Sigmoid colon (tissue), 7 donors: ENCODE results near the gene PTPRO. TPM values are rescaled to one million over a fixed set of nuclear protein-coding genes. Genes with fewer than 3 reads are reported as not detected.

Experiments
- DNase-seq: peaks from one replicate; pipeline ENCODE4 v3.0.0-alpha.2; 2019
- H3K27ac ChIP-seq, 4 donors: fragments of 200-600 bp; sonication (generic); one replicate each; pipeline ENCODE4 v1.5.1; 2016 to 2019; ENCODE audit warnings: mild to moderate bottlenecking in 1 of 4
- H3K27me3 ChIP-seq, 3 donors: fragments of 200-600 bp; sonication (generic); one replicate each; pipeline ENCODE4 v1.5.1; 2019; ENCODE audit warnings: mild to moderate bottlenecking in 1 of 3
- H3K36me3 ChIP-seq, 4 donors: fragments of 200-600 bp; sonication (generic); one replicate each; pipeline ENCODE4 v1.5.1; 2016 to 2019
- H3K4me1 ChIP-seq, 4 donors: fragments of 200-600 bp; sonication (generic); one replicate each; pipeline ENCODE4 v1.5.1; 2017 to 2019
- H3K4me3 ChIP-seq, 4 donors: fragments of 200-600 bp; sonication (generic); one replicate each; pipeline ENCODE4 v1.5.1; 2017 to 2019; ENCODE audit warnings: mild to moderate bottlenecking in 2 of 4, moderate library complexity in 1 of 4
- H3K9me3 ChIP-seq, 4 donors: fragments of 200-600 bp in 3 of 4; sonication (generic) in 3 of 4; one replicate each; pipeline versions ENCODE4 v1.5.1 to v1.6.1; 2013 to 2019
- CTCF ChIP-seq, 4 experiments: fragments of 450-650 bp in 3 of 4; fragments of 200-600 bp in 1 of 4; IDR thresholded peaks; one replicate each; pipeline ENCODE4 v1.5.1; 2016 to 2019; ENCODE audit warnings: antibody characterized with exemption in 4 of 4, mild to moderate bottlenecking in 3 of 4, moderate library complexity in 2 of 4
- EP300 ChIP-seq, 4 donors: sonication (generic); formaldehyde crosslinking; IDR thresholded peaks; one replicate each; pipeline ENCODE4 v1.6.1; 2017; ENCODE audit warnings: antibody characterized with exemption in 4 of 4
- POLR2A ChIP-seq, 2 donors: fragments of 450-650 bp; IDR thresholded peaks; one replicate each; pipeline ENCODE4 v1.6.1; 2016; ENCODE audit warnings: antibody characterized with exemption in 2 of 2, mild to moderate bottlenecking in 2 of 2, moderate library complexity in 2 of 2
- POLR2AphosphoS5 ChIP-seq, 4 donors: sonication (generic); formaldehyde crosslinking; IDR thresholded peaks; one replicate each; pipeline ENCODE4 v1.6.1; 2017; ENCODE audit warnings: antibody characterized with exemption in 4 of 4
- WGBS, 2 donors: extraction: QIAGEN DNeasy Blood & Tissue Kit; methylation state at CpG; one replicate each; pipeline ENCODE4 v1.1.7; 2013; 5-methylcytosine and 5-hydroxymethylcytosine counted together
- intact Hi-C: fragments of 100-400 bp; cut with DNase I; formaldehyde crosslinking; loops from one replicate; pipeline ENCODE4 v1.15.1; 2023
- polyA plus RNA-seq, 3 donors: library from polyadenylated mRNA; stranded (reverse); fragments of 200-250 nt; gene quantifications; one replicate each; pipeline ENCODE4 v1.2.3, GENCODE V29; 2013
- total RNA-seq, 4 donors: library from RNA; depleted of rRNA; stranded (reverse); fragments of >200 nt; gene quantifications; one replicate each; pipeline ENCODE4 v1.1.0, GENCODE V29; 2016
- donor health status: healthy with polysubstance abuse.
- donor health status: Bipolar disorder and iron deficiency.
- donor health status: healthy.

Gene PTPRO
- total and polyA plus RNA-seq, 7 donors: 0.99 to 8.5 (median 1.9) TPM

- TF ChIP-seq EP300 (IDR thresholded peaks at IDR 0.05) (no peak), POLR2A (IDR thresholded peaks at IDR 0.05) (no peak), CTCF (IDR thresholded peaks at IDR 0.05) (no peak), POLR2AphosphoS5 (IDR thresholded peaks at IDR 0.05) (no peak)
- Histone ChIP-seq H3K4me1 (peaks cover 0 to 9% (median 3%) of the 10 kb centered on the region in 4 donors), H3K36me3 (no peaks in the 10 kb centered on the region), H3K27me3 (no peaks in the 10 kb centered on the region), H3K27ac (peak overlapping the region in 1 of 4 donors; percentile 0), H3K9me3 (no peaks in the 10 kb centered on the region), H3K4me3 (no peak overlapping the region)
- DNase-seq: no peak
- 19 to 69% methylated on average over 5 of the region's 5 CpGs for WGBS, 2 donors
- intact Hi-C loops: no loop called here
Observed at GRCh38 chr12:15547063-15547462, 224.8 kb downstream of the PTPRO start.

- no peak for TF ChIP-seq EP300 (IDR thresholded peaks at IDR 0.05)
- TF ChIP-seq CTCF (IDR thresholded peaks at IDR 0.05): no peak
- TF ChIP-seq POLR2A (IDR thresholded peaks at IDR 0.05): no peak
- no peak for TF ChIP-seq POLR2AphosphoS5 (IDR thresholded peaks at IDR 0.05)
- no peak for DNase-seq
- WGBS, 2 donors: 23 to 73% methylated on average over 1 of the region's 1 CpG
- H3K9me3 ChIP-seq: no peaks in the 10 kb centered on the region
- H3K36me3 ChIP-seq: no peaks in the 10 kb centered on the region
- peaks cover 0 to 9% (median 3%) of the 10 kb centered on the region in 4 donors for H3K4me1 ChIP-seq
- H3K27me3 ChIP-seq: no peaks in the 10 kb centered on the region
- no peak overlapping the region for H3K4me3 ChIP-seq
- intact Hi-C loops: no loop called here
- H3K27ac ChIP-seq: no peak overlapping the region
Observed at GRCh38 chr12:15547691-15548090, 225.4 kb downstream of the PTPRO start.

GRCh38 chr12:15550793-15551192 is 228.5 kb downstream of the PTPRO start:
- H3K36me3 ChIP-seq: no peaks in the 10 kb centered on the region
- H3K27ac ChIP-seq: no peak overlapping the region
- H3K27me3 ChIP-seq: no peaks in the 10 kb centered on the region
- H3K9me3 ChIP-seq: no peaks in the 10 kb centered on the region
- TF ChIP-seq CTCF (IDR thresholded peaks at IDR 0.05) (no peak), POLR2AphosphoS5 (IDR thresholded peaks at IDR 0.05) (no peak), POLR2A (IDR thresholded peaks at IDR 0.05) (no peak), EP300 (IDR thresholded peaks at IDR 0.05) (no peak)
- peaks cover 0 to 7% (median 1%) of the 10 kb centered on the region in 4 donors for H3K4me1 ChIP-seq
- intact Hi-C loops: no loop called here
- 79 to 87% methylated on average over 4 of the region's 4 CpGs for WGBS, 2 donors
- H3K4me3 ChIP-seq: no peak overlapping the region
- DNase-seq: no peak

- TF ChIP-seq EP300 (IDR thresholded peaks at IDR 0.05) (no peak), POLR2A (IDR thresholded peaks at IDR 0.05) (no peak), CTCF (IDR thresholded peaks at IDR 0.05) (no peak), POLR2AphosphoS5 (IDR thresholded peaks at IDR 0.05) (no peak)
- Histone ChIP-seq H3K4me3 (no peak overlapping the region), H3K27ac (no peak overlapping the region), H3K36me3 (no peaks in the 10 kb centered on the region), H3K4me1 (peaks cover 0 to 6% (median 0%) of the 10 kb centered on the region in 4 donors), H3K9me3 (no peaks in the 10 kb centered on the region), H3K27me3 (no peaks in the 10 kb centered on the region)
- intact Hi-C loops: no loop called here
- 98 to 99% methylated on average over 2 of the region's 2 CpGs for WGBS, 2 donors
- no peak for DNase-seq
Observed at GRCh38 chr12:15555446-15555845, 233.1 kb downstream of the PTPRO start.
